Ovary (tissue), 9 donors: Measurements from ENCODE around the gene PARD3B. TPM values are rescaled to one million over a fixed set of nuclear protein-coding genes. Genes with fewer than 3 reads are reported as not detected.

Source experiments
- DNase-seq, 5 donors: peaks; one replicate each; pipeline ENCODE4 v3.0.0-alpha.2; 2019 to 2020
- H3K27ac ChIP-seq, 2 donors: fragments of 200-600 bp; one replicate each; pipeline versions ENCODE4 v1.5.1 to v1.8.0; 2019 to 2022
- H3K27me3 ChIP-seq: fragments of 200-600 bp; one replicate; pipeline ENCODE4 v1.8.0; 2022
- H3K36me3 ChIP-seq: fragments of 200-600 bp; sonication (generic); one replicate; pipeline ENCODE4 v1.5.1; 2019
- H3K4me1 ChIP-seq: one replicate; pipeline ENCODE4 v1.8.1; 2013; ENCODE audit warnings: mild to moderate bottlenecking, moderate library complexity; ENCODE audit not compliant: insufficient read depth
- H3K4me3 ChIP-seq: fragments of 200-600 bp; sonication (generic); one replicate; pipeline ENCODE4 v1.5.1; 2017
- H3K9me3 ChIP-seq, 2 donors: fragments of 200-600 bp in 1 of 2; sonication (generic) in 1 of 2; one replicate each; pipeline versions ENCODE4 v1.5.1 to v1.8.1; 2013 to 2019; ENCODE audit warnings: mild to moderate bottlenecking in 1 of 2, moderate library complexity in 1 of 2
- EP300 ChIP-seq: sonication (generic); formaldehyde crosslinking; IDR thresholded peaks from one replicate; pipeline ENCODE4 v1.6.1; 2017; ENCODE audit warnings: antibody characterized with exemption
- POLR2A ChIP-seq: fragments of 450-650 bp; IDR thresholded peaks from one replicate; pipeline ENCODE4 v1.6.1; 2017; ENCODE audit warnings: antibody characterized with exemption, mild to moderate bottlenecking, moderate library complexity
- WGBS, 3 donors: extraction: QIAGEN DNeasy Blood & Tissue Kit in 1 of 3; methylation state at CpG; one replicate each; pipeline versions ENCODE4 v1.1.5 to v1.1.7; 2013 to 2017; 5-methylcytosine and 5-hydroxymethylcytosine counted together
- intact Hi-C, 4 donors: fragments of 100-400 bp; cut with DNase I; formaldehyde crosslinking; loops; one replicate each; pipeline versions ENCODE4 v1.11.0 to v1.15.1; 2022 to 2023
- polyA plus RNA-seq, 2 donors: library from polyadenylated mRNA; stranded (reverse); fragments of 200-250 nt in 1 of 2; fragments of 350-450 nt in 1 of 2; fragmentation: Illumina TruSeq in 1 of 2; extraction: RNeasy Lipid Tissue Mini Kit (QIAGEN cat#74804) in 1 of 2; gene quantifications; one replicate each; pipeline ENCODE4 v1.2.3, GENCODE V29; 2013 to 2014
- total RNA-seq, 7 donors: library from RNA; depleted of rRNA in 2 of 7; stranded (reverse); fragments of >200 nt in 2 of 7; fragmentation: NEBNext Ultra II Directional in 3 of 7; extraction: Animal tissue kit (Norgen Biotek cat#: 25700) in 3 of 7; gene quantifications; one replicate each; pipeline versions ENCODE4 v1.1.0 to v1.2.4, GENCODE V29; 2016 to 2023
- TF ChIP-seq, protein P1 (sequence below), 3 donors: fragments of 450-650 bp in 2 of 3; fragments of 200-600 bp in 1 of 3; IDR thresholded peaks; one replicate each; pipeline versions ENCODE4 v1.5.1 to v1.8.0; 2016 to 2022; ENCODE audit warnings: antibody characterized with exemption in 3 of 3, mild to moderate bottlenecking in 1 of 3
- donor health status: DM: no; HTN: no; CAD: no; lungs with moderate emphysema.
- donor health status: DM: no; HTN: no; CAD: no.
- donor health status: Bipolar disorder and iron deficiency.
- donor health status: DM: yes; HTN: yes; CAD: no.
- donor health status: DM: no; HTN: no; CAD: no.
- donor health status: DM: yes; HTN: yes; CAD: no.

The PARD3B gene
- total and polyA plus RNA-seq, 9 donors: 8.2 to 46.6 (median 28.7) TPM

DNA sequence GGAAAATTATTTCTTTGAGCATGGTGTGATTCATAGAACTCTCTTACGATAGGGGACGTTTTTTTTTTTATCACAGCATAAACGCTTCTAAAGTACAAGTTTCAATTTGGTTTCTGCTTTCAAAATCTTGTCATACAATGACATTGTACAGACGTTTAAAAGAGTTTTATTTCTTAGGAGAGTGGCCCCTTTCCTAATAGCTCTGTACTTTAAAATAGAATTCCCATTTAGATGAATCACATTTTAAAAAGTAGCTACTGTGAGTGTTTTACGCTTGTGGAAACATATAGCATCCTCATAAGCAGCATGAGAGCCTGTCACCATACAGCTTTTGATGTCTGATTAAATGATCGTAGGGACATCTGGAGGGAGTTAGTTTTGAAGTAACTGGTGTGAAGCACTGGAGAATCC, 510.9 kb downstream of the PARD3B start:
- TF ChIP-seq, protein P1, sequence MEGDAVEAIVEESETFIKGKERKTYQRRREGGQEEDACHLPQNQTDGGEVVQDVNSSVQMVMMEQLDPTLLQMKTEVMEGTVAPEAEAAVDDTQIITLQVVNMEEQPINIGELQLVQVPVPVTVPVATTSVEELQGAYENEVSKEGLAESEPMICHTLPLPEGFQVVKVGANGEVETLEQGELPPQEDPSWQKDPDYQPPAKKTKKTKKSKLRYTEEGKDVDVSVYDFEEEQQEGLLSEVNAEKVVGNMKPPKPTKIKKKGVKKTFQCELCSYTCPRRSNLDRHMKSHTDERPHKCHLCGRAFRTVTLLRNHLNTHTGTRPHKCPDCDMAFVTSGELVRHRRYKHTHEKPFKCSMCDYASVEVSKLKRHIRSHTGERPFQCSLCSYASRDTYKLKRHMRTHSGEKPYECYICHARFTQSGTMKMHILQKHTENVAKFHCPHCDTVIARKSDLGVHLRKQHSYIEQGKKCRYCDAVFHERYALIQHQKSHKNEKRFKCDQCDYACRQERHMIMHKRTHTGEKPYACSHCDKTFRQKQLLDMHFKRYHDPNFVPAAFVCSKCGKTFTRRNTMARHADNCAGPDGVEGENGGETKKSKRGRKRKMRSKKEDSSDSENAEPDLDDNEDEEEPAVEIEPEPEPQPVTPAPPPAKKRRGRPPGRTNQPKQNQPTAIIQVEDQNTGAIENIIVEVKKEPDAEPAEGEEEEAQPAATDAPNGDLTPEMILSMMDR (IDR thresholded peaks at IDR 0.05): no peak
- TF ChIP-seq POLR2A: no peak
- TF ChIP-seq EP300: no peak
- H3K4me3 ChIP-seq: no peak overlapping the region
- peaks cover 3% of the 10 kb centered on the region for H3K4me1 ChIP-seq
- no peaks in the 10 kb centered on the region for H3K36me3 ChIP-seq
- no peaks in the 10 kb centered on the region for H3K27me3 ChIP-seq
- WGBS, 3 donors: 12 to 20% (median 16%) methylated on average over 6 of the region's 6 CpGs
- H3K27ac ChIP-seq: no peak overlapping the region
- intact Hi-C loops: no loop called here
- H3K9me3 ChIP-seq: no peaks in the 10 kb centered on the region
- DNase-seq: no peak

DNA sequence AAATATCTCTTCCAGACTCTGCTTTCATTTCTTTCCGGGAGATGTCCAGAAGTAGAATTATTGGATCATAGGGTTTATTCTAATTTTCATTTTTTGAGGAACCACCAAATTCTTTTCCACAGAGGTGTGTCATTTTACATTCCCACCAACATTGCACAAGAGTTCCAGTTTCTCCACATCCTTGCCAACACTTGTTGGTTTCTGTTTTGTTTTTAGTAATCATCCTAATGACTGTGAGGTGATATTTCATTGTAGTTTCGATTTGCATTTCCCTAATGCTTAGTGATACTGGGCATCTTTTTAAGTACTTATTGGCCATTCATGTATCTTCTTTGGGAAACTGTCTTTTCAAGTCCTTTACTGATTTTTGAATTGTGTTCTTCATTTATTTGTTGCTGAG, 513.1 kb downstream of the PARD3B start:
- intact Hi-C loops: no loop called here
- DNase-seq: no peak
- TF ChIP-seq POLR2A: no peak
- no peak for TF ChIP-seq EP300
- TF ChIP-seq, protein P1 (IDR thresholded peaks at IDR 0.05): no peak
- no peaks in the 10 kb centered on the region for H3K36me3 ChIP-seq
- H3K4me3 ChIP-seq: no peak overlapping the region
- no peak overlapping the region for H3K27ac ChIP-seq
- H3K4me1 ChIP-seq: peaks cover under 1% of the 10 kb centered on the region
- H3K9me3 ChIP-seq: no peaks in the 10 kb centered on the region
- no peaks in the 10 kb centered on the region for H3K27me3 ChIP-seq
- 93 to 98% (median 95%) methylated on average over 2 of the region's 2 CpGs for WGBS, 3 donors

DNA sequence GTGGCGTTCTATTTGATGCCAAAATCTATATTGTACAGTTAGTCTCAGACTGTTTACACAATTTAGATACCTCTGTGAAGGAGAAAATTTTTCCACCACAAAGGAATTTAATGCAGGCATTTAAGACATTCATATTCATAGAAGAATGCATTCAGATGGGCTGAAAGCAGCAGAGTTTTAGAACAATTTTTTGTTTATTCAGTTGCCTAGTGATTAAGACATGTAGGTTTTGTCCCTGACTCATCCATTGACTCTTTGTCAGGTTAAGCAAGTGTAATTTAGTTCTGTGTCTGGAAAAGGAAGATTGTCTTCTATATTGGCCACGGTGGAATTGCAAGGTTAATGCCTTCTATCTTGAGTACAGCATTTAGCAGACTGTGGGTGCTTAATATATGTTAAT, 515.0 kb downstream of the PARD3B start:
- no peak overlapping the region for H3K27ac ChIP-seq
- intact Hi-C loops: no loop called here
- H3K36me3 ChIP-seq: no peaks in the 10 kb centered on the region
- H3K4me3 ChIP-seq: no peak overlapping the region
- TF ChIP-seq EP300 (no peak), POLR2A (no peak)
- TF ChIP-seq, protein P1 (IDR thresholded peaks at IDR 0.05): no peak
- DNase-seq: no peak
- no peaks in the 10 kb centered on the region for H3K9me3 ChIP-seq
- 91 to 93% (median 91%) methylated on average over 2 of the region's 2 CpGs for WGBS, 3 donors
- no peaks in the 10 kb centered on the region for H3K4me1 ChIP-seq
- H3K27me3 ChIP-seq: no peaks in the 10 kb centered on the region

GRCh38 chr2:205066081-205066480, 520.8 kb downstream of the PARD3B start:
- 62 to 73% (median 69%) methylated on average over 5 of the region's 5 CpGs for WGBS, 3 donors
- H3K27ac ChIP-seq: no peak overlapping the region
- DNase-seq: no peak
- no peaks in the 10 kb centered on the region for H3K4me1 ChIP-seq
- H3K36me3 ChIP-seq: no peaks in the 10 kb centered on the region
- TF ChIP-seq POLR2A (no peak), EP300 (no peak)
- TF ChIP-seq, protein P1 (IDR thresholded peaks at IDR 0.05): no peak
- H3K9me3 ChIP-seq: no peaks in the 10 kb centered on the region
- no peak overlapping the region for H3K4me3 ChIP-seq
- no peaks in the 10 kb centered on the region for H3K27me3 ChIP-seq
- intact Hi-C loops: no loop called here
